ENCODE measurements around the gene KCNH3. TPM values are rescaled to one million over a fixed set of nuclear protein-coding genes. Genes with fewer than 3 reads are reported as not detected.
A peak's percentile ranks its signal among the peaks of the same experiment; 100 is the strongest.

KCNH3 gene
- total and polyA plus RNA-seq, 2 experiments from 2014 or later, result 0.21 to 0.52 TPM

DNA sequence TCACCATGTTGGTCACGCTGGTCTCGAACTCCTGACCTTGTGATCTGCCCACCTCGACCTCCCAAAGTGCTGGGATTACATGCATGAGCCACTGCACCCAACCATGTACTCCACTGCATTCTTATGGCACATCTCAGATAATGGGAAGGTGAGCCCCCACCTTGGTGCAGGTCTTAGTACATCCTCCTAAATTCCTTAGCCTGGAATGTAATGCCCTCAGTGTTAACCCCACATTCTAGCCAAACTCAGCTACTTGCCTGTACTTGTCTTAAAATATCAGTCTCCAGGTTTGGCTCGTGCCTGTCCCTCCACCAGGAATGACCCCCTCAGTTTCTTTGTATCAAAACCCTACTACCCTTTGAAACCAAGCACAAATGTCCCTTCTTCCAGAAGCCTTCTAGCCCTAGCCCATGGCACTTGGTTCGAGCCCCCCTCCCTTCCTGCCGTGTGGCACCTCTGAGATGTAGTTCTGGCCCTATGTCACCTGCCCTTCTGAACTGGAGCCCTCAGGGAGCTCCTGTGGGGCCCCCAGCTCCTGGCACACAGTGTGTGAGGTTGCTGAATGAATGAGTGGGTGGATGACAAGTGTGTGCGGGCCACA is 8.4 kb downstream of the KCNH3 start (continued):
- TF ChIP-seq, protein P1, sequence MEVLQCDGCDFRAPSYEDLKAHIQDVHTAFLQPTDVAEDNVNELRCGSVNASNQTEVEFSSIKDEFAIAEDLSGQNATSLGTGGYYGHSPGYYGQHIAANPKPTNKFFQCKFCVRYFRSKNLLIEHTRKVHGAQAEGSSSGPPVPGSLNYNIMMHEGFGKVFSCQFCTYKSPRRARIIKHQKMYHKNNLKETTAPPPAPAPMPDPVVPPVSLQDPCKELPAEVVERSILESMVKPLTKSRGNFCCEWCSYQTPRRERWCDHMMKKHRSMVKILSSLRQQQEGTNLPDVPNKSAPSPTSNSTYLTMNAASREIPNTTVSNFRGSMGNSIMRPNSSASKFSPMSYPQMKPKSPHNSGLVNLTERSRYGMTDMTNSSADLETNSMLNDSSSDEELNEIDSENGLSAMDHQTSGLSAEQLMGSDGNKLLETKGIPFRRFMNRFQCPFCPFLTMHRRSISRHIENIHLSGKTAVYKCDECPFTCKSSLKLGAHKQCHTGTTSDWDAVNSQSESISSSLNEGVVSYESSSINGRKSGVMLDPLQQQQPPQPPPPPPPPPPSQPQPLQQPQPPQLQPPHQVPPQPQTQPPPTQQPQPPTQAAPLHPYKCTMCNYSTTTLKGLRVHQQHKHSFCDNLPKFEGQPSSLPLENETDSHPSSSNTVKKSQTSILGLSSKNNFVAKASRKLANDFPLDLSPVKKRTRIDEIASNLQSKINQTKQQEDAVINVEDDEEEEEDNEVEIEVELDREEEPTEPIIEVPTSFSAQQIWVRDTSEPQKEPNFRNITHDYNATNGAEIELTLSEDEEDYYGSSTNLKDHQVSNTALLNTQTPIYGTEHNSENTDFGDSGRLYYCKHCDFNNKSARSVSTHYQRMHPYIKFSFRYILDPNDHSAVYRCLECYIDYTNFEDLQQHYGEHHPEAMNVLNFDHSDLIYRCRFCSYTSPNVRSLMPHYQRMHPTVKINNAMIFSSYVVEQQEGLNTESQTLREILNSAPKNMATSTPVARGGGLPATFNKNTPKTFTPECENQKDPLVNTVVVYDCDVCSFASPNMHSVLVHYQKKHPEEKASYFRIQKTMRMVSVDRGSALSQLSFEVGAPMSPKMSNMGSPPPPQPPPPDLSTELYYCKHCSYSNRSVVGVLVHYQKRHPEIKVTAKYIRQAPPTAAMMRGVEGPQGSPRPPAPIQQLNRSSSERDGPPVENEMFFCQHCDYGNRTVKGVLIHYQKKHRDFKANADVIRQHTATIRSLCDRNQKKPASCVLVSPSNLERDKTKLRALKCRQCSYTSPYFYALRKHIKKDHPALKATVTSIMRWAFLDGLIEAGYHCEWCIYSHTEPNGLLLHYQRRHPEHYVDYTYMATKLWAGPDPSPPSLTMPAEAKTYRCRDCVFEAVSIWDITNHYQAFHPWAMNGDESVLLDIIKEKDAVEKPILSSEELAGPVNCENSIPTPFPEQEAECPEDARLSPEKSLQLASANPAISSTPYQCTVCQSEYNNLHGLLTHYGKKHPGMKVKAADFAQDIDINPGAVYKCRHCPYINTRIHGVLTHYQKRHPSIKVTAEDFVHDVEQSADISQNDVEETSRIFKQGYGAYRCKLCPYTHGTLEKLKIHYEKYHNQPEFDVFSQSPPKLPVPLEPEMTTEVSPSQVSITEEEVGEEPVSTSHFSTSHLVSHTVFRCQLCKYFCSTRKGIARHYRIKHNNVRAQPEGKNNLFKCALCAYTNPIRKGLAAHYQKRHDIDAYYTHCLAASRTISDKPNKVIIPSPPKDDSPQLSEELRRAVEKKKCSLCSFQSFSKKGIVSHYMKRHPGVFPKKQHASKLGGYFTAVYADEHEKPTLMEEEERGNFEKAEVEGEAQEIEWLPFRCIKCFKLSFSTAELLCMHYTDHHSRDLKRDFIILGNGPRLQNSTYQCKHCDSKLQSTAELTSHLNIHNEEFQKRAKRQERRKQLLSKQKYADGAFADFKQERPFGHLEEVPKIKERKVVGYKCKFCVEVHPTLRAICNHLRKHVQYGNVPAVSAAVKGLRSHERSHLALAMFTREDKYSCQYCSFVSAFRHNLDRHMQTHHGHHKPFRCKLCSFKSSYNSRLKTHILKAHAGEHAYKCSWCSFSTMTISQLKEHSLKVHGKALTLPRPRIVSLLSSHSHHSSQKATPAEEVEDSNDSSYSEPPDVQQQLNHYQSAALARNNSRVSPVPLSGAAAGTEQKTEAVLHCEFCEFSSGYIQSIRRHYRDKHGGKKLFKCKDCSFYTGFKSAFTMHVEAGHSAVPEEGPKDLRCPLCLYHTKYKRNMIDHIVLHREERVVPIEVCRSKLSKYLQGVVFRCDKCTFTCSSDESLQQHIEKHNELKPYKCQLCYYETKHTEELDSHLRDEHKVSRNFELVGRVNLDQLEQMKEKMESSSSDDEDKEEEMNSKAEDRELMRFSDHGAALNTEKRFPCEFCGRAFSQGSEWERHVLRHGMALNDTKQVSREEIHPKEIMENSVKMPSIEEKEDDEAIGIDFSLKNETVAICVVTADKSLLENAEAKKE (CRISPR knock-in tag; IDR thresholded peaks at IDR 0.05), result no peak
- no peak for TF ChIP-seq POLR2AphosphoS5 (IDR thresholded peaks at IDR 0.05; ENCODE audit: low read depth)

DNA sequence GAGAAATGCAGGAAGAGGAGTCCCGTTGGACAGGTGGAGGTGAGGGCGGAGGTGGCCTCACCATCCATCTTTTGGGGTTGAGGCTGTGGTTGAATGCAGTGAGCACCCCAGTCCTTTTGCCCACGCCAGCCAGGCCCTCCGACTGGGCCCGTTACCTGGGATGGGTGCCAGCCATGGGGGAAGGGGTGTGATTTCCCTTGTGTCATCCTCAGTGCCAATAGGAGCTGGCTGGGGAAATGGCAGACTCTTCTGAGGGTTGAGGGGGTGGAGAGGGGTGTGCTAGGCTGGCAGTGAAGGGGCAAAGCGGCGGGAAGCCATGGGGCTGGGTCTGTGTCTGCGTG is 9.6 kb downstream of the KCNH3 start:
- H3K36me3 ChIP-seq (ENCODE audit: insufficient read depth), result no peaks in the 10 kb centered on the region
- peak overlapping the region; percentile 89 for H3K4me2 ChIP-seq
- Mint-ChIP-seq H3K27ac (no peak overlapping the region), H3K27me3 (ENCODE audit: insufficient read depth, low read depth, poor library complexity) (peaks cover 73% of the 10 kb centered on the region), H3K4me1 (peaks cover 21% of the 10 kb centered on the region), H3K9me3 (no peaks in the 10 kb centered on the region), H3K36me3 (ENCODE audit: low read depth) (no peaks in the 10 kb centered on the region), H3K4me3 (peak overlapping the region; percentile 72; the same call in 2 of the 3 replicates)
- H3F3A ChIP-seq (replicated peaks; ENCODE audit: low read depth), result no peaks in the 10 kb centered on the region
- peak overlapping the region; percentile 98 for H2AFZ ChIP-seq
- DNase-seq (ENCODE audit: low spot score) (no peak), ATAC-seq (no peak)
- peaks cover 8% of the 10 kb centered on the region; the same call in 1 of the 2 replicates for H3K4me1 ChIP-seq (ENCODE audit: insufficient read depth)
- H3K79me2 ChIP-seq (replicated peaks; ENCODE audit: insufficient read depth), result no peaks in the 10 kb centered on the region
- H3K9me2 ChIP-seq (ENCODE audit: insufficient read depth), result no peaks in the 10 kb centered on the region
- H3K27ac ChIP-seq (ENCODE audit: low read depth), result no peak overlapping the region
- no peaks in the 10 kb centered on the region for H4K20me1 ChIP-seq (replicated peaks; ENCODE audit: insufficient read depth)
- H3K4me3 ChIP-seq, result peak overlapping the region; percentile 64
- H3K27me3 ChIP-seq (ENCODE audit: insufficient read depth), result peaks cover 96% of the 10 kb centered on the region
- TF ChIP-seq CREB1 (CRISPR knock-in tag; IDR thresholded peaks at IDR 0.05; ENCODE audit: low read depth), result no peak
- TF ChIP-seq ZNF331 (CRISPR knock-in tag; IDR thresholded peaks at IDR 0.05; ENCODE audit: low read depth), result no peak
- TF ChIP-seq POLR2AphosphoS5 (IDR thresholded peaks at IDR 0.05; ENCODE audit: low read depth), result no peak
- TF ChIP-seq STAT1 (IDR thresholded peaks at IDR 0.05; ENCODE audit: unreplicated experiment), result no peak
- TF ChIP-seq ZNF114 (CRISPR knock-in tag; IDR thresholded peaks at IDR 0.05), result no peak
- TF ChIP-seq, protein P1 (CRISPR knock-in tag; IDR thresholded peaks at IDR 0.05), result no peak
- TF ChIP-seq JUNB (IDR thresholded peaks at IDR 0.05; ENCODE audit: unreplicated experiment), result no peak

Data from GM23338 (cell line).